Loucy (cell line): Measurements from ENCODE around the gene C8A.

Source experiments
- H2AFZ ChIP-seq: fragments of 200-600 bp; sonication (generic); 2 replicates; pipeline ENCODE4 v1.6.0; 2016; ENCODE audit warnings: antibody characterized with exemption, mild to moderate bottlenecking, low read length, moderate library complexity
- H3F3A ChIP-seq: fragments of 200-600 bp; 2 replicates; pipeline ENCODE4 v1.6.0; 2016; ENCODE audit warnings: antibody characterized with exemption, low read depth, mild to moderate bottlenecking
- H3K27me3 ChIP-seq: fragments of 200-600 bp; sonication (generic); 2 replicates; pipeline ENCODE4 v1.6.1; 2014; ENCODE audit warnings: low read length, mild to moderate bottlenecking; ENCODE audit not compliant: insufficient read depth, poor library complexity, severe bottlenecking
- H3K36me3 ChIP-seq: fragments of 200-600 bp; sonication (generic); 2 replicates; pipeline ENCODE4 v1.6.1; 2016; ENCODE audit warnings: low read length; ENCODE audit not compliant: insufficient read depth
- H3K4me1 ChIP-seq: fragments of 200-600 bp; sonication (generic); 2 replicates; pipeline ENCODE4 v1.5.1; 2014; ENCODE audit warnings: low read length, mild to moderate bottlenecking; ENCODE audit not compliant: insufficient read depth, poor library complexity, severe bottlenecking
- H3K4me2 ChIP-seq: fragments of 200-600 bp; sonication (generic); 2 replicates; pipeline ENCODE4 v1.6.0; 2014; ENCODE audit warnings: antibody characterized with exemption, low read length, low read depth, mild to moderate bottlenecking; ENCODE audit not compliant: poor library complexity, severe bottlenecking
- H3K4me3 ChIP-seq: fragments of 200-600 bp; sonication (generic); 2 replicates; pipeline ENCODE4 v1.5.1; 2014; ENCODE audit warnings: low read length, mild to moderate bottlenecking, mixed read lengths; ENCODE audit not compliant: poor library complexity, severe bottlenecking
- H3K79me2 ChIP-seq: fragments of 200-600 bp; sonication (generic); 2 replicates; pipeline ENCODE4 v1.6.1; 2014; ENCODE audit warnings: low read length; ENCODE audit not compliant: insufficient read depth
- H3K9ac ChIP-seq: fragments of 200-600 bp; sonication (generic); 2 replicates; pipeline ENCODE4 v1.6.0; 2014; ENCODE audit warnings: mild to moderate bottlenecking, low read depth, low read length, moderate library complexity; ENCODE audit not compliant: poor library complexity, severe bottlenecking
- H3K9me2 ChIP-seq: fragments of 200-600 bp; sonication (generic); replicated peaks from 2 replicates; pipeline ENCODE4 v1.6.1; 2016; ENCODE audit warnings: low read depth, low read length, mixed read lengths
- H3K9me3 ChIP-seq: fragments of 200-600 bp; sonication (generic); 2 replicates; pipeline ENCODE4 v1.6.1; 2014; ENCODE audit warnings: mild to moderate bottlenecking, antibody characterized with exemption, low read length, low read depth; ENCODE audit not compliant: insufficient read depth
- H4K20me1 ChIP-seq: fragments of 200-600 bp; sonication (generic); 2 replicates; pipeline ENCODE4 v1.6.0; 2014; ENCODE audit warnings: antibody characterized with exemption, low read length, mild to moderate bottlenecking; ENCODE audit not compliant: insufficient read depth, poor library complexity, severe bottlenecking
- EZH2phosphoT487 ChIP-seq: fragments of 200-600 bp; IDR thresholded peaks from 2 replicates; pipeline ENCODE4 v1.6.1; 2018; ENCODE audit warnings: antibody characterized with exemption, mild to moderate bottlenecking, moderate library complexity, borderline replicate concordance
- TF ChIP-seq, protein P1 (sequence below): fragments of 200-600 bp; sonication (generic); conservative IDR thresholded peaks from 2 replicates; pipeline ENCODE4 v1.5.1; 2014; ENCODE audit warnings: mild to moderate bottlenecking, antibody characterized with exemption, low read length

Gene C8A

DNA sequence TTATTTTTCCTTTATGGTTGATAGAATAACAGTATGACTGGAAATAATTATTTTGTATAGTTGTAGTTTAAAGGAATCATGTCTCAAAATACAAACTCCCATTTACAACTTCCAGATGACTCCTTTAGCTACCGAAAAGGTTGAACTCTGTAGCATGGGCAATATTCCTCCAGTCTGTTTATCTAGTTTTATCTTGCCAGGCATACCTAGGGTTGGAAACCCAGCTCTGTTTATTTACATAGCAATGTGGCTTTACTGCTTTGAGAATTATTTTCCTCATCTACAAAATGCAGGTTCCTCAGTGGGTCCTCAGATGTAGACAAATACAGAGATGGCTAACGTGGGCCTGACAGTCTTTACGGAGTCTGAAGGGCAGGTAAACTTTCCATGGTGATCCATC, 51.1 kb downstream of the C8A start:
- Histone ChIP-seq H3K79me2 (no peaks in the 10 kb centered on the region), H3F3A (no peaks in the 10 kb centered on the region), H3K4me2 (no peak overlapping the region), H3K36me3 (no peaks in the 10 kb centered on the region), H2AFZ (no peak overlapping the region), H3K9ac (no peak overlapping the region), H3K9me2 (no peaks in the 10 kb centered on the region), H4K20me1 (no peaks in the 10 kb centered on the region), H3K4me1 (peaks cover 5% of the 10 kb centered on the region), H3K27me3 (no peaks in the 10 kb centered on the region), H3K9me3 (no peaks in the 10 kb centered on the region), H3K4me3 (no peak overlapping the region)
- TF ChIP-seq, protein P1, sequence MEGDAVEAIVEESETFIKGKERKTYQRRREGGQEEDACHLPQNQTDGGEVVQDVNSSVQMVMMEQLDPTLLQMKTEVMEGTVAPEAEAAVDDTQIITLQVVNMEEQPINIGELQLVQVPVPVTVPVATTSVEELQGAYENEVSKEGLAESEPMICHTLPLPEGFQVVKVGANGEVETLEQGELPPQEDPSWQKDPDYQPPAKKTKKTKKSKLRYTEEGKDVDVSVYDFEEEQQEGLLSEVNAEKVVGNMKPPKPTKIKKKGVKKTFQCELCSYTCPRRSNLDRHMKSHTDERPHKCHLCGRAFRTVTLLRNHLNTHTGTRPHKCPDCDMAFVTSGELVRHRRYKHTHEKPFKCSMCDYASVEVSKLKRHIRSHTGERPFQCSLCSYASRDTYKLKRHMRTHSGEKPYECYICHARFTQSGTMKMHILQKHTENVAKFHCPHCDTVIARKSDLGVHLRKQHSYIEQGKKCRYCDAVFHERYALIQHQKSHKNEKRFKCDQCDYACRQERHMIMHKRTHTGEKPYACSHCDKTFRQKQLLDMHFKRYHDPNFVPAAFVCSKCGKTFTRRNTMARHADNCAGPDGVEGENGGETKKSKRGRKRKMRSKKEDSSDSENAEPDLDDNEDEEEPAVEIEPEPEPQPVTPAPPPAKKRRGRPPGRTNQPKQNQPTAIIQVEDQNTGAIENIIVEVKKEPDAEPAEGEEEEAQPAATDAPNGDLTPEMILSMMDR = no peak
- TF ChIP-seq EZH2phosphoT487 = no peak

DNA sequence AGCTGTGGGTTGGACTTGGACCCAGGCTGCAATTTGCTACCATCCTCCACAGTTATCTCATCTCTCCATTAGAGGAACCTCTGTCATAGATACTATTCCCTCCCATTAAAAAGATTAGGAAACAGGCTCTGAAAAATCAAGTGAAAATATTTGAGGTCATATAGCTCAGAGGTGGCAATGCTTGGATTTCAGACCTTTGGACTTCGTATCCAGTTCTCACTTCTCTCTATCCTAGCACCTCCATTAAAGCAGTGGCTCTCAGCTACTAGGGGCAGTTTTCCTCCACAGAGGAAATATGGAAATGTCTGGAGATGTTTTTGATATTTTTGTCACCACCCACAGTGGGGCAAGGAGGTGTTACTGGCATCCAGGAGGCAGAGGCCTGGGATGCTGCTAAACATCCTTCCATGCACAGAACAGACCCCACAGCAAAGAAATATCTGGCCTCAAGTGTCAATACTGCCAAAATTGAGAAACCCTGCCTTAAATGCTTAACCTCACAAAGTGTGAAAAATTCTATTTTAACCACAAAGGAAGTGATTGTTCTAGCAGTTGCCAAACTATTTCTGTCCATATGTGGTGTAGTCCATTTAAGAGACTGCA, 54.1 kb downstream of the C8A start:
- H3K27me3 ChIP-seq = no peaks in the 10 kb centered on the region
- TF ChIP-seq EZH2phosphoT487 = no peak
- TF ChIP-seq, protein P1 = no peak
- H3K79me2 ChIP-seq = no peaks in the 10 kb centered on the region
- no peaks in the 10 kb centered on the region for H3K9me3 ChIP-seq
- no peaks in the 10 kb centered on the region for H3F3A ChIP-seq
- H3K9me2 ChIP-seq = no peaks in the 10 kb centered on the region
- no peak overlapping the region for H3K4me2 ChIP-seq
- H3K36me3 ChIP-seq = no peaks in the 10 kb centered on the region
- no peak overlapping the region for H3K4me3 ChIP-seq
- peaks cover 5% of the 10 kb centered on the region for H3K4me1 ChIP-seq
- H3K9ac ChIP-seq = no peak overlapping the region
- H2AFZ ChIP-seq = no peak overlapping the region
- H4K20me1 ChIP-seq = no peaks in the 10 kb centered on the region

- H3K9me3 ChIP-seq = no peaks in the 10 kb centered on the region
- H4K20me1 ChIP-seq = no peaks in the 10 kb centered on the region
- H3K4me3 ChIP-seq = no peak overlapping the region
- H3K79me2 ChIP-seq = no peaks in the 10 kb centered on the region
- TF ChIP-seq EZH2phosphoT487 = no peak
- TF ChIP-seq, protein P1 = no peak
- H3K9me2 ChIP-seq = no peaks in the 10 kb centered on the region
- H2AFZ ChIP-seq = no peak overlapping the region
- no peak overlapping the region for H3K9ac ChIP-seq
- no peaks in the 10 kb centered on the region for H3K36me3 ChIP-seq
- peaks cover 5% of the 10 kb centered on the region for H3K4me1 ChIP-seq
- H3K4me2 ChIP-seq = no peak overlapping the region
- H3F3A ChIP-seq = no peaks in the 10 kb centered on the region
- H3K27me3 ChIP-seq = no peaks in the 10 kb centered on the region
Measured at GRCh38 chr1:56910441-56910985, 55.9 kb downstream of the C8A start.
